Measurements from ENCODE around the gene KIF23. TPM values are rescaled to one million over a fixed set of nuclear protein-coding genes. Genes with fewer than 3 reads are reported as not detected.

KIF23 gene
- total RNA-seq, 1 donor from 2014 or later: 71.5 TPM

DNA sequence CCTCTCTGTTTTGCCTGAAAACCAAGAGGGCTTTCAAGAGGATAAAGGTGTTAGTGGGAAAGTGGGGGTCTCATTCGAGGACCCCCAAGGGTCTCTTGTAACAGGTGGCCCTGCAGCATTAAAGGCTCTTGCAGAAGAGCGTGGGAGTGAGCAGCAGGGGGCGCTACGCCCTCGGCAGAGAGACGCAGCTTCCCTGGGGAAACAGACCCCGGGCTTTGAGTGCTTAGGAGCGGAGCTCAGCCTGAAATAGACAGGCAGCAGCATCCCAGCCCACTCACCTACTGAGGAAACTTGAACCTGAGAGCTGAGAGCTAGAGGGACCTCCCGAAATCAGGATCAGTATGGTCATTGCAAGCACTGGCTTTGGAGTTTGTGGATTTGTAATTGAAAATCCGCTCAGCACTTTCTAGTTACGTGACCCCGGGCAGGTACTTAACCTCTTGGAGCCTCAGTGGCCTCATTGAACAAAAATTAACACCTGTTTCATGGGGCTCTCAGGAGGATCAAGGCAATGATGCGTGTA, 64.2 kb downstream of the KIF23 start:
- no peak overlapping the region for H3K4me3 ChIP-seq (ENCODE audit: low read depth, low read length)
- no peak for DNase-seq (ENCODE audit: low read depth)
- TF ChIP-seq, protein P1, sequence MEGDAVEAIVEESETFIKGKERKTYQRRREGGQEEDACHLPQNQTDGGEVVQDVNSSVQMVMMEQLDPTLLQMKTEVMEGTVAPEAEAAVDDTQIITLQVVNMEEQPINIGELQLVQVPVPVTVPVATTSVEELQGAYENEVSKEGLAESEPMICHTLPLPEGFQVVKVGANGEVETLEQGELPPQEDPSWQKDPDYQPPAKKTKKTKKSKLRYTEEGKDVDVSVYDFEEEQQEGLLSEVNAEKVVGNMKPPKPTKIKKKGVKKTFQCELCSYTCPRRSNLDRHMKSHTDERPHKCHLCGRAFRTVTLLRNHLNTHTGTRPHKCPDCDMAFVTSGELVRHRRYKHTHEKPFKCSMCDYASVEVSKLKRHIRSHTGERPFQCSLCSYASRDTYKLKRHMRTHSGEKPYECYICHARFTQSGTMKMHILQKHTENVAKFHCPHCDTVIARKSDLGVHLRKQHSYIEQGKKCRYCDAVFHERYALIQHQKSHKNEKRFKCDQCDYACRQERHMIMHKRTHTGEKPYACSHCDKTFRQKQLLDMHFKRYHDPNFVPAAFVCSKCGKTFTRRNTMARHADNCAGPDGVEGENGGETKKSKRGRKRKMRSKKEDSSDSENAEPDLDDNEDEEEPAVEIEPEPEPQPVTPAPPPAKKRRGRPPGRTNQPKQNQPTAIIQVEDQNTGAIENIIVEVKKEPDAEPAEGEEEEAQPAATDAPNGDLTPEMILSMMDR (conservative IDR thresholded peaks at IDR 0.05; ENCODE audit: low read depth, low read length): peak; percentile 99

DNA sequence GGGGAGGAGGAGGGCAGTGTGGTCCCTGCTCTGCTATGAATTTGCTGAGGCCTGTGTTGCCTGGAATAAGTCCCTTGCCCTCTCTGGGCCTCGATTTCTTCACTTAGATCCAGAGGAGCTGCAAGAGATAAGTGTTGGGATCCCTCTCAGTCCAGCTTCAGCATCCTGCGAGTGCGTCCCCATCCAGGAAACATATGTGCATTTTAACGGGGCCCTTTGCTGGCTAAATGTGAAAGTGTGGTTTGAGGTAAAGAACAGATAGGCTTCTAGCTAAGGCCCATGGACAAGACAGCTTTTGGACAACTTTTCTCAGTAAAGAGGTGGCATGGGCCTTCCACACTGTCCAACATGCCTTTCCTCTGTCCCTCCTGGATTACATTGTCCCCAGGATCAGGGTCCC, 64.9 kb downstream of the KIF23 start:
- no peak overlapping the region for H3K4me3 ChIP-seq (ENCODE audit: low read depth, low read length)
- no peak for DNase-seq (ENCODE audit: low read depth)
- TF ChIP-seq, protein P1 (conservative IDR thresholded peaks at IDR 0.05; ENCODE audit: low read depth, low read length): no peak

DNA sequence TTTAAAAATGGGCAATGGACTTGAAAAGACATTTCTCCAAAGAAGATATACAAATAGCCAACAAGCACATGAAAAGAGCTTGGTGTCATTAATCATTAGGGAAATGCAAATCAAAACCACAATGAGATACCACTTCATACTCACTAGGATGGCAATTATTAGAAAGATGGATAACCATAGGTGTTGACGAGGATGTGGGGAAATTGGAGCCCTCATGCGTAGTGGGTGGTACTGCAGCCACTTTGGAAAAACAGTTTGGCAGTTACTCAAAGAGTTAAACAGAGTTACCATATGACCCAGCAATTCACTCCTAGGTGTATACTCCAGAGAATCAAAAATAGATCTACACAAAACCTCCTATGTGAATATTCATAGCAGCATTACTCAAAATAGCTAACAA, 65.8 kb downstream of the KIF23 start:
- no peak overlapping the region for H3K4me3 ChIP-seq (ENCODE audit: low read depth, low read length)
- DNase-seq (ENCODE audit: low read depth): no peak
- TF ChIP-seq, protein P1 (conservative IDR thresholded peaks at IDR 0.05; ENCODE audit: low read depth, low read length): no peak

DNA sequence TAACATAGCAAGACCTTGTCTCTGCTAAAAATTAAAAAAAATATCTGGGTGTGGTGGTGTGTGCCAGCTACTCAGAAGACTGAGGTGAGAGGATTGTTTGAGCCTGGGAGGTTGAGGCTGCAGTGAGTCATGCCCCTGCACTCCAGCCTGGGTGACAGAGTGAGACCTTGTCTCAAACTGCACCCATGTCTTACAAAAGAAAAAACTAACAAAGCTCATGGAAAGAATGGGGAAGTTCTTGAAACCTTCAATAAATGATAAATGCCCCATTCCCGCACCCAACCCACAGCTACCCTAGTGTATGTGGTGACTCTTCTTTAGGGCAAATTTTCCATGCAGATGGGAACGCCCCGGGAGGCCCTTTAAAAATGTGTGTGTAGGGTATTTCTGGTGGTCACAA, 66.8 kb downstream of the KIF23 start:
- DNase-seq (ENCODE audit: low read depth): no peak
- TF ChIP-seq, protein P1 (conservative IDR thresholded peaks at IDR 0.05; ENCODE audit: low read depth, low read length): no peak
- H3K4me3 ChIP-seq (ENCODE audit: low read depth, low read length): no peak overlapping the region

DNA sequence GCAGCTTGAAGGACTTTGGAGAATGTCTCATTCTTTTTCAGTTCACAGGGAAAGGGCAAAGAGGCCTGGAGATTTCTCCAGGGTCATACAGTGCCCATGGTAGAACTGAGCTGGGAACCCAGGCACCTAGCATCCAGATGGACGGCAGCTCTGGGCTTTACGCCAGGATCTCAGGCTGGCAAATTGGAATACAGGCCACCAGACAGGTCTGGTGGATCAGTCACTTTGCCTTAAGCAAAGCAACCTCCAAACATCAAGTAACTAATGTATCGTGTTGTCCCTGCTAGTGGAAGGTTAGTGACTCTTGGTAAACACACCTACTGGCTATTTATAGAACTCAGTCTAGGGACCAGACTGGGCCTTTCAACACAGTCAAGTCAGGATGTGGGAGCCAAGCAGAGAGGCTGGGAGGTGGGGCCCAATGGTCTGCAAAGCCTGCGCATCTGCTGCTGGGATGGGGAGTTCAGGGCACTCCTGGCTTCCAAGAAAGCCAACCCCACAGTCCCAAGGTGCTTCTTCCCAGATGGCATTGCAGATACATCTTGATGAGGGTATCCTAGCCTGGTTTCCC, 68.6 kb downstream of the KIF23 start:
- H3K4me3 ChIP-seq (ENCODE audit: low read depth, low read length): no peak overlapping the region
- TF ChIP-seq, protein P1 (conservative IDR thresholded peaks at IDR 0.05; ENCODE audit: low read depth, low read length): no peak
- no peak for DNase-seq (ENCODE audit: low read depth)

DNA sequence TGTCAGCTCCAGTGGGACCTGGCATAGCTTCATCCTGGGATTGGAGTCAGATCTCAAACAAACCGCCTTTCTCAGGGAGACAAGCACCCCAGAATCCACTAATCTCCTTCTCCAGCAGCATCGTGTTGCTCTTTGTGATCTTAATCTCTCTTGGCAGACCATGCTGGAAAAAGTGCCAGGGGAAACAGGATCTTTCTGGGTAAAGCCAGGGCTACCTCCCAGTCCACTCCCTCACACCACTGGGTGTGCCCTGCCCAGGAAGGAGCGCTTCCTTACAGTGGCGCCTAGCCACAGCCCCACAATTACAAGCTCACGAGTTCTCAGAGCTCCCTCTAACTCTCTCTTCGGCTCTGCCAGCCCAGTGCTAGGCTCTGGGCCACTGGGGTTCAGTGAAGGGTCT, 70.7 kb downstream of the KIF23 start:
- no peak for DNase-seq (ENCODE audit: low read depth)
- TF ChIP-seq, protein P1 (conservative IDR thresholded peaks at IDR 0.05; ENCODE audit: low read depth, low read length): no peak
- H3K4me3 ChIP-seq (ENCODE audit: low read depth, low read length): no peak overlapping the region

DNA sequence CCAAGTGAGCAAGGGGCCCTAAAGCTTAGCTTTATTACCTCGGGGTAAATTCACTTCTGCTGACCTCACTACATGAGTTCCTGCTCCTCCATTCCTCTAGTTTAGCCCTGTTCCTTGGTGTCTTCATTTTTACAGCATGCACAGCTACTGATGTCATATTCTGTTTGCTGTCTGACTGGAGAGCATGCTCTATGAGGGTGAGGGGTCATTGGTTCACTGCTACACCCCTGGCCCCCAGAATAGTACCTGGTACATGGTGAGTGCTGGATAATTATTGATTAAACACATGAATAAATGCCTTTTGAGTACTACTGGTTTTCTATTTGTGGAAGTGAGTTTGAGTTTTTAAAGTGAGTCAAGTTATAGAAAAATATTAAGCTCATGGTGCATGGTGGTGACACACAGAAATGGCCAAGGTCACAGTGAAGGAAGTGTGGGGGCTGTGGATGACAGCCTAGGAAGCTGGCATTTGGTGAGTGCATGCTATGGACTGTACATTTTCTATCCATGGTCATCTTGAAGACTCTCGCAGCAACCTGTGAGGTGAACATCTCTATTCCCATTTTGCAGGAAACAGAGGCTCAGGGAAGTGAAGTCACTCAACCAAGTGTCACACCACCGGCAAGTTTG, 72.4 kb downstream of the KIF23 start:
- H3K4me3 ChIP-seq (ENCODE audit: low read depth, low read length): no peak overlapping the region
- DNase-seq (ENCODE audit: low read depth): no peak
- TF ChIP-seq, protein P1 (conservative IDR thresholded peaks at IDR 0.05; ENCODE audit: low read depth, low read length): no peak

All from epithelial cell of proximal tubule (primary cell).